ENCODE data around the gene EPB41.
"Not testable (repeated sequence)": the region's sequence is repeated elsewhere in the genome, so short reads cannot be mapped to it uniquely, and the experiment has no call there.

EPB41 gene

GRCh38 chr1:28914228-28915030 lies at the start of gene EPB41:
TSS of gene EPB41 (plus strand) at chr1:28914569. CDS start at chr1:28987438, 72,869 bp downstream.
- DNase-seq: peak; percentile 95

- no peak for DNase-seq
Measured at GRCh38 chr1:28864695-28865094, 49.7 kb upstream of the EPB41 start.

- DNase-seq: no peak
Measured at GRCh38 chr1:28865997-28866650, 48.2 kb upstream of the EPB41 start.

- no peak for DNase-seq
Measured at GRCh38 chr1:28867850-28868249, 46.5 kb upstream of the EPB41 start.

GRCh38 chr1:28869952-28870351 lies 44.4 kb upstream of the EPB41 start:
- DNase-seq: no peak

- DNase-seq: no peak
Measured at GRCh38 chr1:28871631-28872401, 42.6 kb upstream of the EPB41 start.

- not testable (repeated sequence) for DNase-seq
Measured at GRCh38 chr1:28875134-28875533, 39.2 kb upstream of the EPB41 start.

GRCh38 chr1:28877132-28877781 lies 37.1 kb upstream of the EPB41 start:
- peak; percentile 74 for DNase-seq

GRCh38 chr1:28878796-28879195 lies 35.6 kb upstream of the EPB41 start:
- no peak for DNase-seq

GRCh38 chr1:28882009-28882628 lies 32.2 kb upstream of the EPB41 start:
- peak; percentile 83 for DNase-seq

- DNase-seq: no peak
Measured at GRCh38 chr1:28883242-28883616, 31.1 kb upstream of the EPB41 start.

- no peak for DNase-seq
Measured at GRCh38 chr1:28885472-28885877, 28.9 kb upstream of the EPB41 start.

GRCh38 chr1:28885977-28886730 lies 28.2 kb upstream of the EPB41 start:
- no peak for DNase-seq

- DNase-seq: peak; percentile 89
Measured at GRCh38 chr1:28886731-28887418, 27.5 kb upstream of the EPB41 start.

- DNase-seq: no peak
Measured at GRCh38 chr1:28887419-28887834, 26.9 kb upstream of the EPB41 start.

GRCh38 chr1:28887835-28888682 lies 26.3 kb upstream of the EPB41 start:
- no peak for DNase-seq

- no peak for DNase-seq
Measured at GRCh38 chr1:28888915-28889314, 25.5 kb upstream of the EPB41 start.

- DNase-seq: no peak
Measured at GRCh38 chr1:28889357-28889756, 25.0 kb upstream of the EPB41 start.

GRCh38 chr1:28890435-28890834 lies 23.9 kb upstream of the EPB41 start:
- DNase-seq: no peak

- no peak for DNase-seq
Measured at GRCh38 chr1:28890836-28891235, 23.5 kb upstream of the EPB41 start.

Data from activated CD4-positive, alpha-beta T cell treated with anti-CD3 and anti-CD28 coated beads, Interleukin-2, amount 50 U/mL, for 16 hours (primary cell).